Urinary bladder (tissue), 4 donors: ENCODE data around the gene DYNLL2. TPM values are rescaled to one million over a fixed set of nuclear protein-coding genes. Genes with fewer than 3 reads are reported as not detected.
"Not testable (repeated sequence)": the region's sequence is repeated elsewhere in the genome, so short reads cannot be mapped to it uniquely, and the experiment has no call there.

ENCODE experiments used
- DNase-seq: peaks from one replicate; pipeline ENCODE4 v3.0.0-alpha.2; 2015; ENCODE audit errors: extremely low spot score
- H3K27ac ChIP-seq: one replicate; pipeline ENCODE4 v1.5.1; 2013; ENCODE audit warnings: low read depth, mild to moderate bottlenecking, moderate library complexity
- H3K36me3 ChIP-seq: one replicate; pipeline ENCODE4 v1.6.1; 2013; ENCODE audit warnings: mild to moderate bottlenecking, moderate library complexity; ENCODE audit not compliant: insufficient read depth
- H3K4me1 ChIP-seq: one replicate; pipeline ENCODE4 v1.6.1; 2013; ENCODE audit warnings: mild to moderate bottlenecking, moderate library complexity; ENCODE audit not compliant: insufficient read depth
- H3K4me3 ChIP-seq: one replicate; pipeline ENCODE4 v1.5.1; 2013; ENCODE audit warnings: low read depth, low read length
- WGBS: extraction: QIAGEN DNeasy Blood & Tissue Kit; methylation state at CpG from one replicate; pipeline ENCODE4 v1.1.7; 2013; 5-methylcytosine and 5-hydroxymethylcytosine counted together
- polyA plus RNA-seq: library from polyadenylated mRNA; stranded (reverse); fragments of 200-250 nt; gene quantifications from one replicate; pipeline ENCODE4 v1.2.3, GENCODE V29; 2013
- total RNA-seq: library from RNA; depleted of rRNA; stranded (reverse); fragments of >200 nt; gene quantifications from one replicate; pipeline ENCODE4 v1.2.3, GENCODE V29; 2014
- donor health status: healthy with polysubstance abuse.
- donor health status: healthy.

The DYNLL2 gene
- total and polyA plus RNA-seq, 2 donors = 16.8 to 38.5 TPM

- H3K36me3 ChIP-seq = no peaks in the 10 kb centered on the region
- H3K27ac ChIP-seq = no peak overlapping the region
- DNase-seq = no peak
- H3K4me1 ChIP-seq = no peaks in the 10 kb centered on the region
- H3K4me3 ChIP-seq = no peak overlapping the region
- 67% methylated on average over 8 of the region's 8 CpGs for WGBS
Observed at GRCh38 chr17:58052945-58053715, 30.1 kb upstream of the DYNLL2 start.

GRCh38 chr17:58054641-58055040 is 28.6 kb upstream of the DYNLL2 start:
- WGBS = 85% methylated on average over 6 of the region's 6 CpGs

GRCh38 chr17:58056476-58056875 is 26.7 kb upstream of the DYNLL2 start:
- H3K4me3 ChIP-seq = no peak overlapping the region

More at GRCh38 chr17:58054641-58055040, 28.6 kb upstream of the DYNLL2 start:
- no peak for DNase-seq
- no peak overlapping the region for H3K4me3 ChIP-seq
- H3K4me1 ChIP-seq = no peaks in the 10 kb centered on the region
- no peaks in the 10 kb centered on the region for H3K36me3 ChIP-seq
- no peak overlapping the region for H3K27ac ChIP-seq

GRCh38 chr17:58059141-58059540 is 24.1 kb upstream of the DYNLL2 start:
- no peak for DNase-seq
- no peaks in the 10 kb centered on the region for H3K36me3 ChIP-seq
- WGBS = 47% methylated on average over 5 of the region's 5 CpGs
- no peak overlapping the region for H3K27ac ChIP-seq
- H3K4me1 ChIP-seq = no peaks in the 10 kb centered on the region
- H3K4me3 ChIP-seq = no peak overlapping the region

More at GRCh38 chr17:58056476-58056875, 26.7 kb upstream of the DYNLL2 start:
- no peaks in the 10 kb centered on the region for H3K36me3 ChIP-seq
- H3K4me1 ChIP-seq = no peaks in the 10 kb centered on the region
- DNase-seq = no peak
- no peak overlapping the region for H3K27ac ChIP-seq

GRCh38 chr17:58060596-58061191 is 22.5 kb upstream of the DYNLL2 start:
- WGBS = 19% methylated on average over 9 of the region's 9 CpGs
- DNase-seq = no peak
- no peak overlapping the region for H3K4me3 ChIP-seq
- no peak overlapping the region for H3K27ac ChIP-seq
- H3K36me3 ChIP-seq = no peaks in the 10 kb centered on the region
- no peaks in the 10 kb centered on the region for H3K4me1 ChIP-seq

GRCh38 chr17:58061672-58062071 is 21.5 kb upstream of the DYNLL2 start:
- DNase-seq = no peak
- Histone ChIP-seq H3K36me3 (no peaks in the 10 kb centered on the region), H3K27ac (no peak overlapping the region), H3K4me1 (no peaks in the 10 kb centered on the region), H3K4me3 (no peak overlapping the region)
- 64% methylated on average over 5 of the region's 5 CpGs for WGBS

- H3K4me1 ChIP-seq = no peaks in the 10 kb centered on the region
- DNase-seq = no peak
- H3K36me3 ChIP-seq = no peaks in the 10 kb centered on the region
- H3K4me3 ChIP-seq = no peak overlapping the region
- 86% methylated on average over 1 of the region's 1 CpG for WGBS
- no peak overlapping the region for H3K27ac ChIP-seq
Observed at GRCh38 chr17:58065238-58065637, 18.0 kb upstream of the DYNLL2 start.

GRCh38 chr17:58066401-58066800 is 16.8 kb upstream of the DYNLL2 start:
- 67% methylated on average over 4 of the region's 4 CpGs for WGBS
- no peaks in the 10 kb centered on the region for H3K36me3 ChIP-seq
- no peaks in the 10 kb centered on the region for H3K4me1 ChIP-seq
- no peak overlapping the region for H3K4me3 ChIP-seq
- no peak overlapping the region for H3K27ac ChIP-seq
- DNase-seq = no peak

GRCh38 chr17:58072862-58073261 is 10.4 kb upstream of the DYNLL2 start:
- no peaks in the 10 kb centered on the region for H3K36me3 ChIP-seq
- 74% methylated on average over 1 of the region's 1 CpG for WGBS
- H3K27ac ChIP-seq = no peak overlapping the region
- no peak for DNase-seq
- H3K4me1 ChIP-seq = no peaks in the 10 kb centered on the region
- H3K4me3 ChIP-seq = no peak overlapping the region

GRCh38 chr17:58073266-58073665 is 10.0 kb upstream of the DYNLL2 start:
- WGBS = 33% methylated on average over 7 of the region's 7 CpGs
- DNase-seq = not testable (repeated sequence)

GRCh38 chr17:58074406-58074805 is 8.8 kb upstream of the DYNLL2 start:
- H3K4me1 ChIP-seq, H3K36me3 ChIP-seq, H3K27ac ChIP-seq, DNase-seq, H3K4me3 ChIP-seq: not testable (repeated sequence)
- 92% methylated on average over 18 of the region's 28 CpGs for WGBS

More at GRCh38 chr17:58073266-58073665, 10.0 kb upstream of the DYNLL2 start:
- not testable (repeated sequence) for H3K4me1 ChIP-seq, H3K27ac ChIP-seq, H3K36me3 ChIP-seq, H3K4me3 ChIP-seq

GRCh38 chr17:58079300-58080033 is 3.8 kb upstream of the DYNLL2 start:
- no peak overlapping the region for H3K4me3 ChIP-seq
- WGBS = 55% methylated on average over 6 of the region's 6 CpGs
- H3K36me3 ChIP-seq = no peaks in the 10 kb centered on the region
- H3K4me1 ChIP-seq = no peaks in the 10 kb centered on the region
- DNase-seq = no peak
- no peak overlapping the region for H3K27ac ChIP-seq

- no peak for DNase-seq
- H3K36me3 ChIP-seq = no peaks in the 10 kb centered on the region
- 84% methylated on average over 16 of the region's 16 CpGs for WGBS
- H3K4me1 ChIP-seq = no peaks in the 10 kb centered on the region
- H3K4me3 ChIP-seq = no peak overlapping the region
- H3K27ac ChIP-seq = no peak overlapping the region
Observed at GRCh38 chr17:58081646-58082340, 1.4 kb upstream of the DYNLL2 start.
